ENCODE measurements around the gene ZNF600. TPM values are rescaled to one million over a fixed set of nuclear protein-coding genes. Genes with fewer than 3 reads are reported as not detected.
A peak's percentile ranks its signal among the peaks of the same experiment; 100 is the strongest.

The ZNF600 gene
- total and polyA plus RNA-seq, 2 experiments from 2014 or later: 6.0 to 6.9 TPM

- TF ChIP-seq POLR2AphosphoS5 (IDR thresholded peaks at IDR 0.05; ENCODE audit: low read depth) (peak; percentile 88), ETS1 (IDR thresholded peaks at IDR 0.05) (no peak; the same call in 1 of the 2 replicates), CTCF (conservative IDR thresholded peaks at IDR 0.05; ENCODE audit: low read depth in 2 of 2) (peak; percentile 27 to 49; a peak in 3 of 4 replicates)
- Mint-ChIP-seq H3K4me1 (peaks cover 30% of the 10 kb centered on the region), H3K27me3 (ENCODE audit: insufficient read depth, low read depth, poor library complexity) (peaks cover 21% of the 10 kb centered on the region), H3K36me3 (ENCODE audit: low read depth) (no peaks in the 10 kb centered on the region), H3K4me3 (peak within 1 kb of the TSS; percentile 91), H3K27ac (peak within 1 kb of the TSS; percentile 60), H3K9me3 (peaks cover 4% of the 10 kb centered on the region; the same call in 2 of the 3 replicates)
- peak; percentile 90 for ATAC-seq
- Histone ChIP-seq H3K27ac (ENCODE audit: low read depth) (peak within 1 kb of the TSS; percentile 91), H3K9me2 (ENCODE audit: insufficient read depth) (no peaks in the 10 kb centered on the region), H2AFZ (peak within 1 kb of the TSS; percentile 100), H3F3A (replicated peaks; ENCODE audit: low read depth) (peaks cover 8% of the 10 kb centered on the region), H4K20me1 (replicated peaks; ENCODE audit: insufficient read depth) (no peaks in the 10 kb centered on the region), H3K36me3 (ENCODE audit: insufficient read depth) (no peaks in the 10 kb centered on the region; the same call in 1 of the 2 replicates), H3K79me2 (replicated peaks; ENCODE audit: insufficient read depth) (no peaks in the 10 kb centered on the region), H3K4me3 (peak within 1 kb of the TSS; percentile 100), H3K27me3 (ENCODE audit: insufficient read depth) (0 out of 2 replicates have a peak, but pooled peaks cover 3% of the 10 kb centered on the region), H3K4me1 (ENCODE audit: insufficient read depth) (peaks cover 14% of the 10 kb centered on the region), H3K4me2 (peak within 1 kb of the TSS; percentile 95)
- DNase-seq (ENCODE audit: low spot score): peak; percentile 97
These were observed 51.5 kb downstream of the ZNF600 start, which contains the start of gene ZNF611 for GRCh38 chr19:52734893-52735661. Gene ZNF611, minus strand, starts transcription at chr19:52735044. Its CDS starts 19,150 bp downstream, at chr19:52715894.

- no peak overlapping the region for H3K27ac Mint-ChIP-seq
- Histone ChIP-seq H3K9me2 (ENCODE audit: insufficient read depth) (no peaks in the 10 kb centered on the region), H3K79me2 (replicated peaks; ENCODE audit: insufficient read depth) (peaks cover 3% of the 10 kb centered on the region; the same call in 1 of the 2 replicates), H3K36me3 (ENCODE audit: insufficient read depth) (no peaks in the 10 kb centered on the region; the same call in 1 of the 2 replicates), H3K27ac (ENCODE audit: low read depth) (peak overlapping the region; percentile 79; the same call in 1 of the 2 replicates), H2AFZ (peak overlapping the region; percentile 100), H3K4me1 (ENCODE audit: insufficient read depth) (peaks cover 14% of the 10 kb centered on the region), H4K20me1 (replicated peaks; ENCODE audit: insufficient read depth) (peaks cover 5% of the 10 kb centered on the region; the same call in 1 of the 2 replicates), H3K27me3 (ENCODE audit: insufficient read depth) (0 out of 2 replicates have a peak, but pooled peaks cover 3% of the 10 kb centered on the region), H3K4me3 (peak overlapping the region; percentile 100), H3F3A (replicated peaks; ENCODE audit: low read depth) (peaks cover 8% of the 10 kb centered on the region), H3K4me2 (peak overlapping the region; percentile 95)
- DNase-seq (ENCODE audit: low spot score): peak; percentile 39
- H3K36me3 Mint-ChIP-seq (ENCODE audit: low read depth): no peaks in the 10 kb centered on the region
- H3K9me3 Mint-ChIP-seq: peaks cover 4% of the 10 kb centered on the region; the same call in 2 of the 3 replicates
- H3K4me1 Mint-ChIP-seq: peaks cover 30% of the 10 kb centered on the region
- peaks cover 21% of the 10 kb centered on the region for H3K27me3 Mint-ChIP-seq (ENCODE audit: insufficient read depth, low read depth, poor library complexity)
- H3K4me3 Mint-ChIP-seq: peak overlapping the region; percentile 91
- ATAC-seq: peak; percentile 66
- TF ChIP-seq ETS1 (IDR thresholded peaks at IDR 0.05): no peak
- TF ChIP-seq CREB1 (CRISPR knock-in tag; IDR thresholded peaks at IDR 0.05; ENCODE audit: low read depth): no peak
- TF ChIP-seq POLR2AphosphoS5 (IDR thresholded peaks at IDR 0.05; ENCODE audit: low read depth): no peak
- no peak for TF ChIP-seq ZNF114 (CRISPR knock-in tag; IDR thresholded peaks at IDR 0.05)
- no peak for TF ChIP-seq EZH2 (IDR thresholded peaks at IDR 0.05; ENCODE audit: low read depth, unreplicated experiment)
- no peak for TF ChIP-seq CTCF (conservative IDR thresholded peaks at IDR 0.05; ENCODE audit: low read depth in 2 of 2)
- no peak for TF ChIP-seq STAT1 (IDR thresholded peaks at IDR 0.05; ENCODE audit: unreplicated experiment)
These were observed 52.2 kb downstream of the ZNF600 start for GRCh38 chr19:52734331-52734892.
